Neural progenitor cell (in vitro differentiated cells): ENCODE data around the gene AMOTL2.

ENCODE experiments used
- CTCF ChIP-seq: fragments of 200-600 bp; sonication (generic); IDR thresholded peaks from 2 replicates; pipeline ENCODE4 v1.5.1; 2017; ENCODE audit warnings: antibody characterized with exemption, mild to moderate bottlenecking
- EZH2 ChIP-seq: fragments of 200-600 bp; sonication (generic); IDR thresholded peaks from 2 replicates; pipeline ENCODE4 v1.6.1; 2017; ENCODE audit warnings: antibody characterized with exemption, mild to moderate bottlenecking, moderate library complexity
- EZH2phosphoT487 ChIP-seq: fragments of 200-600 bp; sonication (generic); IDR thresholded peaks from 2 replicates; pipeline ENCODE4 v1.6.1; 2017; ENCODE audit warnings: antibody characterized with exemption

GRCh38 chr3:134395103-134395502 lies 20.9 kb upstream of the AMOTL2 start:
- TF ChIP-seq EZH2phosphoT487 (no peak), CTCF (no peak), EZH2 (no peak)
